Measurements from ENCODE around the gene GALNT1.

DNA sequence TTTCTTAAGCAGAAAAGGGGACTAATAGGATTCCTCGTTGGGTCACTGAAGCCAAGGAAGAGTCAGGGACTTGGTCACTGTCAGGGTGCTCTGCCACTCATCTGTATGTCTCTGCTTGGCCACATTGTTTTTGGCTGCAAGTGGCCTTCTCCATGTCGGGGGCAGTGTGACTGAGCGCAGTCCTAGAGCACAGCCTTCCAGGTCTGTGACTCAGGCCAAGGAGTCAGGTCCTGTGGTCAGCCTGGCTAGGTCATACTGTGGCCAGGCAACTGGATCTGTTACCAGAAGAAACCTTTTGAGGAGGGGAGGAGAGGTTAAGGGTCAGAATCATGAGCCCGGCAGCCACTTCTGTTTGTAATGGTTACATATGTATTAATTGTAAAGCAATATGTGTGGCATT lies 61.3 kb downstream of the GALNT1 start:
- TF ChIP-seq CTCF (IDR thresholded peaks at IDR 0.05) (no peak), EP300 (IDR thresholded peaks at IDR 0.05) (no peak), POLR2A (IDR thresholded peaks at IDR 0.05) (no peak), POLR2AphosphoS5 (IDR thresholded peaks at IDR 0.05) (no peak)

All from gastroesophageal sphincter (tissue), 3 donors.